Measurements from ENCODE around the gene C10orf67. TPM values are rescaled to one million over a fixed set of nuclear protein-coding genes. Genes with fewer than 3 reads are reported as not detected.

C10orf67 gene
- total and polyA plus RNA-seq, 11 donors: 0.12 to 1.00 (median 0.43) TPM

- WGBS, 4 donors: 0 to 74% (median 63%) methylated on average over 1 to 3 of the region's 3 CpGs
- H3K27me3 ChIP-seq: no peaks in the 10 kb centered on the region
- H3K27ac ChIP-seq: no peak overlapping the region
- no peaks in the 10 kb centered on the region for H3K36me3 ChIP-seq
- H3K4me3 ChIP-seq: no peak overlapping the region
- ATAC-seq (no peak), DNase-seq (no peak)
- TF ChIP-seq POLR2A (IDR thresholded peaks at IDR 0.05) (no peak), CTCF (IDR thresholded peaks at IDR 0.05) (no peak)
- intact Hi-C loops (cut with DNase I): no loop called here
- no peaks in the 10 kb centered on the region for H3K4me1 ChIP-seq
- peaks cover 0 to 53% (median 13%) of the 10 kb centered on the region in 12 donors for H3K9me3 ChIP-seq
Observed at GRCh38 chr10:23270531-23270930, 74.1 kb downstream of the C10orf67 start.

GRCh38 chr10:23263441-23264164, 81.0 kb downstream of the C10orf67 start:
- no peak for TF ChIP-seq CTCF (IDR thresholded peaks at IDR 0.05)
- TF ChIP-seq POLR2A (IDR thresholded peaks at IDR 0.05): no peak
- Histone ChIP-seq H3K4me3 (no peak overlapping the region), H3K27me3 (peaks cover 0 to 7% (median 0%) of the 10 kb centered on the region in 9 donors), H3K4me1 (no peaks in the 10 kb centered on the region), H3K36me3 (no peaks in the 10 kb centered on the region), H3K9me3 (no peaks in the 10 kb centered on the region), H3K27ac (no peak overlapping the region)
- DNase-seq (no peak), ATAC-seq (no peak)
- intact Hi-C loops (cut with DNase I): no loop called here
- WGBS, 4 donors: 69 to 75% (median 72%) methylated on average over 9 of the region's 9 CpGs

- TF ChIP-seq POLR2A (IDR thresholded peaks at IDR 0.05): no peak
- TF ChIP-seq CTCF (IDR thresholded peaks at IDR 0.05): no peak
- intact Hi-C loops (cut with DNase I): no loop called here
Observed at GRCh38 chr10:23262928-23263327, 81.7 kb downstream of the C10orf67 start.

GRCh38 chr10:23258516-23258915, 86.1 kb downstream of the C10orf67 start:
- WGBS, 4 donors: 66 to 74% (median 71%) methylated on average over 2 of the region's 2 CpGs
- TF ChIP-seq CTCF (IDR thresholded peaks at IDR 0.05): no peak
- TF ChIP-seq POLR2A (IDR thresholded peaks at IDR 0.05): no peak
- no peak overlapping the region for H3K27ac ChIP-seq

More at GRCh38 chr10:23262928-23263327, 81.7 kb downstream of the C10orf67 start:
- Histone ChIP-seq H3K27me3 (peaks cover 0 to 7% (median 0%) of the 10 kb centered on the region in 9 donors), H3K36me3 (no peaks in the 10 kb centered on the region), H3K4me3 (no peak overlapping the region), H3K27ac (no peak overlapping the region), H3K4me1 (no peaks in the 10 kb centered on the region), H3K9me3 (no peaks in the 10 kb centered on the region)
- WGBS, 4 donors: 86 to 92% (median 88%) methylated on average over 2 of the region's 2 CpGs
- ATAC-seq (no peak), DNase-seq (no peak)

More at GRCh38 chr10:23258516-23258915, 86.1 kb downstream of the C10orf67 start:
- no peak for DNase-seq
- intact Hi-C loops (cut with DNase I): no loop called here
- H3K4me1 ChIP-seq: no peaks in the 10 kb centered on the region
- H3K9me3 ChIP-seq: no peaks in the 10 kb centered on the region
- peaks cover 0 to 10% (median 0%) of the 10 kb centered on the region in 9 donors for H3K27me3 ChIP-seq
- no peak overlapping the region for H3K4me3 ChIP-seq
- no peak for ATAC-seq
- no peaks in the 10 kb centered on the region for H3K36me3 ChIP-seq
